Measurements from ENCODE around the gene RNLS. TPM values are rescaled to one million over a fixed set of nuclear protein-coding genes. Genes with fewer than 3 reads are reported as not detected.

The RNLS gene
- total and polyA plus RNA-seq, 2 of the 8 experiments (the other 6 are each of a cell fraction or from before 2014, with no cell fraction given), result 7.5 to 12.7 TPM

- Histone ChIP-seq H2BK120ac (replicated peaks; ENCODE audit: low read depth, low read length) (no peak overlapping the region), H2BK15ac (ENCODE audit: low read length) (no peak overlapping the region)
- CTCF ChIA-PET (ENCODE audit: partially characterized antibody), result interaction anchor here (0.6 to 2.4 kb wide), 4 partner anchors 35 to 200 kb away, joined by 3 to 11 read pairs (median 3); partner anchors contain the start of gene RNLS
- TF ChIP-seq SP1 (IDR thresholded peaks at IDR 0.05; ENCODE audit: low read depth, low read length), result no peak
- TF ChIP-seq SIX5 (IDR thresholded peaks at IDR 0.05; ENCODE audit: low read depth, low read length), result no peak
- TF ChIP-seq, protein P1, sequence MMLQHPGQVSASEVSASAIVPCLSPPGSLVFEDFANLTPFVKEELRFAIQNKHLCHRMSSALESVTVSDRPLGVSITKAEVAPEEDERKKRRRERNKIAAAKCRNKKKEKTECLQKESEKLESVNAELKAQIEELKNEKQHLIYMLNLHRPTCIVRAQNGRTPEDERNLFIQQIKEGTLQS (IDR thresholded peaks at IDR 0.05; ENCODE audit: insufficient read depth, low read depth, low read length), result no peak
- TF ChIP-seq SIRT6 (IDR thresholded peaks at IDR 0.05; ENCODE audit: low read length), result no peak
- no peak for TF ChIP-seq SP2 (IDR thresholded peaks at IDR 0.05; ENCODE audit: low read length)
- TF ChIP-seq KDM1A (IDR thresholded peaks at IDR 0.05; ENCODE audit: borderline replicate concordance, low read length), result no peak
- no peak for TF ChIP-seq TAF7 (optimal IDR thresholded peaks at IDR 0.05; ENCODE audit: borderline replicate concordance, low read depth, low read length)
- no peak for TF ChIP-seq CTBP2 (IDR thresholded peaks at IDR 0.05; ENCODE audit: borderline replicate concordance, insufficient read depth, insufficient read length, low read length)
- TF ChIP-seq EP300 (IDR thresholded peaks at IDR 0.05; ENCODE audit: borderline replicate concordance in 1 of 2, low read depth in 2 of 2, low read length in 2 of 2), result no peak
- TF ChIP-seq JUND (IDR thresholded peaks at IDR 0.05; ENCODE audit: low read length), result no peak
- TF ChIP-seq, protein P2, sequence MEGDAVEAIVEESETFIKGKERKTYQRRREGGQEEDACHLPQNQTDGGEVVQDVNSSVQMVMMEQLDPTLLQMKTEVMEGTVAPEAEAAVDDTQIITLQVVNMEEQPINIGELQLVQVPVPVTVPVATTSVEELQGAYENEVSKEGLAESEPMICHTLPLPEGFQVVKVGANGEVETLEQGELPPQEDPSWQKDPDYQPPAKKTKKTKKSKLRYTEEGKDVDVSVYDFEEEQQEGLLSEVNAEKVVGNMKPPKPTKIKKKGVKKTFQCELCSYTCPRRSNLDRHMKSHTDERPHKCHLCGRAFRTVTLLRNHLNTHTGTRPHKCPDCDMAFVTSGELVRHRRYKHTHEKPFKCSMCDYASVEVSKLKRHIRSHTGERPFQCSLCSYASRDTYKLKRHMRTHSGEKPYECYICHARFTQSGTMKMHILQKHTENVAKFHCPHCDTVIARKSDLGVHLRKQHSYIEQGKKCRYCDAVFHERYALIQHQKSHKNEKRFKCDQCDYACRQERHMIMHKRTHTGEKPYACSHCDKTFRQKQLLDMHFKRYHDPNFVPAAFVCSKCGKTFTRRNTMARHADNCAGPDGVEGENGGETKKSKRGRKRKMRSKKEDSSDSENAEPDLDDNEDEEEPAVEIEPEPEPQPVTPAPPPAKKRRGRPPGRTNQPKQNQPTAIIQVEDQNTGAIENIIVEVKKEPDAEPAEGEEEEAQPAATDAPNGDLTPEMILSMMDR (IDR thresholded peaks at IDR 0.05; ENCODE audit: control extremely low read depth in 1 of 3, insufficient read depth in 1 of 3, low read depth in 1 of 3, low read length in 3 of 3), result no peak
These were observed 34.7 kb upstream of the RNLS start for GRCh38 chr10:88617772-88618300.

More at GRCh38 chr10:88617772-88618300, 34.7 kb upstream of the RNLS start:
- Histone ChIP-seq H3K79me1 (ENCODE audit: low read depth, low read length) (no peaks in the 10 kb centered on the region), H3K27ac (ENCODE audit: low read depth, low read length) (no peak overlapping the region), H2BK5ac (ENCODE audit: low read depth, low read length) (no peak overlapping the region), H3K56ac (replicated peaks; ENCODE audit: insufficient read length, low read depth, low read length) (no peak overlapping the region), H3K4ac (replicated peaks; ENCODE audit: insufficient read length, low read depth, low read length) (no peak overlapping the region), H4K5ac (ENCODE audit: insufficient read length, low read depth, low read length) (no peak overlapping the region), H2BK12ac (ENCODE audit: low read depth, low read length) (no peak overlapping the region), H4K91ac (replicated peaks; ENCODE audit: insufficient read length, low read length) (no peak overlapping the region), H3K23ac (ENCODE audit: insufficient read length) (no peak overlapping the region), H2BK20ac (ENCODE audit: low read length) (no peak overlapping the region), H3K79me2 (ENCODE audit: control insufficient read depth in 1 of 2, insufficient read depth in 2 of 2, low read length in 2 of 2) (no peaks in the 10 kb centered on the region), H3K4me2 (ENCODE audit: insufficient read depth in 1 of 2, low read depth in 2 of 2, low read length in 2 of 2) (no peak overlapping the region), H3K18ac (ENCODE audit: extremely low read depth, low read length) (no peak overlapping the region), H2AFZ (ENCODE audit: low read length) (no peak overlapping the region), H3K36me3 (ENCODE audit: control insufficient read depth in 2 of 4, insufficient read depth in 4 of 4, low read length in 3 of 4) (no peaks in the 10 kb centered on the region), H3K9ac (replicated peaks in 1 of 4; ENCODE audit: extremely low read depth in 1 of 4, low read depth in 3 of 4, low read length in 3 of 4) (no peak overlapping the region), H3K23me2 (ENCODE audit: low read depth, low read length) (no peaks in the 10 kb centered on the region), H3K4me1 (replicated peaks in 1 of 4; ENCODE audit: control insufficient read depth in 3 of 4, insufficient read depth in 4 of 4, low read length in 3 of 4) (no peaks in the 10 kb centered on the region), H3K14ac (ENCODE audit: insufficient read length) (no peak overlapping the region), H3K27me3 (replicated peaks in 1 of 4; ENCODE audit: control insufficient read depth in 3 of 4, extremely low read depth in 1 of 4, insufficient read depth in 3 of 4, low read length in 3 of 4) (no peaks in the 10 kb centered on the region), H4K8ac (ENCODE audit: extremely low read depth, insufficient read depth, low read length) (no peak overlapping the region), H2AK5ac (ENCODE audit: low read depth, low read length) (no peak overlapping the region), H4K20me1 (replicated peaks in 1 of 2; ENCODE audit: control insufficient read depth in 1 of 2, insufficient read depth in 2 of 2, low read length in 2 of 2) (no peaks in the 10 kb centered on the region), H3K4me3 (ENCODE audit: extremely low read depth in 1 of 4, insufficient read depth in 2 of 4, low read depth in 3 of 4, low read length in 4 of 4) (no peak overlapping the region), H3K9me3 (ENCODE audit: insufficient read depth in 2 of 2, low read depth in 1 of 2, low read length in 1 of 2) (no peaks in the 10 kb centered on the region)
- no peak for DNase-seq (ENCODE audit: low read depth in 1 of 2, low spot score in 2 of 2)
- no peak for FAIRE-seq
- POLR2A ChIA-PET (ENCODE audit: partially characterized antibody), result no interaction called here
- WGBS, 2 experiments (ENCODE audit: extremely low coverage in 1 of 2, insufficient coverage in 1 of 2, insufficient read length in 1 of 2, insufficient replicate concordance in 2 of 2, low coverage in 1 of 2, low lambda C conversion rate in 2 of 2, missing lambda C conversion rate in 1 of 2), result 93% methylated on average over 1 of the region's 1 CpG; no CpG with 5 or more reads in 1 of the 2 experiments
